HG02678 (cell line): ENCODE results near the gene LHX2.

Experiments used
- ATAC-seq: cut with Tn5 transposase; IDR thresholded peaks from one replicate; pipeline ENCODE4 v1.9.1; 2021; ENCODE audit warnings: mild to moderate bottlenecking, moderate library complexity; ENCODE audit not compliant: unreplicated experiment

Gene LHX2

GRCh38 chr9:123998970-123999621 lies 12.5 kb upstream of the LHX2 start:
- no peak for ATAC-seq

GRCh38 chr9:123999661-124000060 lies 11.9 kb upstream of the LHX2 start:
- no peak for ATAC-seq

GRCh38 chr9:124000161-124000783 lies 11.3 kb upstream of the LHX2 start:
- no peak for ATAC-seq

- ATAC-seq: no peak
Measured at GRCh38 chr9:124000784-124001457, 10.6 kb upstream of the LHX2 start.

- ATAC-seq: no peak
Measured at GRCh38 chr9:124001458-124001799, 10.1 kb upstream of the LHX2 start.

GRCh38 chr9:124001866-124002525 lies 9.6 kb upstream of the LHX2 start:
- no peak for ATAC-seq

GRCh38 chr9:124003636-124004349 lies 7.8 kb upstream of the LHX2 start:
- no peak for ATAC-seq

- no peak for ATAC-seq
Measured at GRCh38 chr9:124004593-124004992, 7.0 kb upstream of the LHX2 start.

- ATAC-seq: no peak
Measured at GRCh38 chr9:124005029-124005771, 6.4 kb upstream of the LHX2 start.

GRCh38 chr9:124006448-124007361 lies 4.9 kb upstream of the LHX2 start:
- no peak for ATAC-seq

GRCh38 chr9:124007565-124008302 lies 3.8 kb upstream of the LHX2 start:
- no peak for ATAC-seq

GRCh38 chr9:124008303-124008693 lies 3.3 kb upstream of the LHX2 start:
- ATAC-seq: no peak

- ATAC-seq: no peak
Measured at GRCh38 chr9:124008694-124009530, 2.7 kb upstream of the LHX2 start.

GRCh38 chr9:124009531-124010217 lies 1.9 kb upstream of the LHX2 start:
- no peak for ATAC-seq

GRCh38 chr9:124010303-124010664 lies 1.3 kb upstream of the LHX2 start:
- no peak for ATAC-seq

- ATAC-seq: no peak
Measured at GRCh38 chr9:124010665-124011321, 775 bp upstream of the LHX2 start.
